Sciatic nerve (tissue), 2 donors: ENCODE measurements around the gene PGRMC2. TPM values are rescaled to one million over a fixed set of nuclear protein-coding genes. Genes with fewer than 3 reads are reported as not detected.

ENCODE experiments used
- ATAC-seq: fragments of 200-7000 bp; cut with Tn5 transposase; one replicate; pipeline ENCODE4 v1.9.1; 2020; ENCODE audit warnings: mild to moderate bottlenecking, moderate library complexity
- DNase-seq: peaks from one replicate; pipeline ENCODE4 v3.0.0-alpha.2; 2020; ENCODE audit warnings: low spot score
- intact Hi-C: fragments of 100-400 bp; cut with DNase I; formaldehyde crosslinking; loops from one replicate; pipeline ENCODE4 v1.14.2; 2022
- total RNA-seq: library from RNA; stranded (reverse); fragmentation: NEBNext Ultra II Directional; extraction: Animal tissue kit (Norgen Biotek cat#: 25700); gene quantifications from one replicate; pipeline ENCODE4 v1.2.1, GENCODE V29; 2021
- donor health status: DM: no; HTN: no; CAD: no.
- donor health status: DM: no; HTN: no; CAD: no.

The PGRMC2 gene
- total RNA-seq, 1 donor from 2014 or later: 53.9 TPM

- intact Hi-C loops: no loop called here
- no peak for DNase-seq
- no peak for ATAC-seq
These were observed 52.8 kb downstream of the PGRMC2 start for GRCh38 chr4:128234836-128235235.

DNA sequence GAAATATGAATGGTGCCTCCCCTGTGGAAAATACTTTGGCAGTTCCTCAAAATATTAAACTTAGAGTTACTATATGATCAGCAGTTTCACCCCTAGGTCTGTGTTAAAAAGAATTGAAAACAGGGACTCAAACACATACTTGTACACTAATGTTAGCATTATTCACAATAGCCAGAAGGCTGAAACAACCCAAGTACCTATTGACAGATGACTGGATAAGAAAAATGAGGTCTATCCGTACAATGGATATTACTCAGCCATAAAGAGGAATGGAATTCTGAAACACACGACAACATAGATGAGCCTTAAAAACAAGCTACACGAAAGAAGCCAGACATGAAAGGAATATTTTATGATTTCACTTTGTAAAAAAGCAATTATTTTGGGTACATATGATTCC, 54.9 kb downstream of the PGRMC2 start:
- no peak for DNase-seq
- no peak for ATAC-seq
- intact Hi-C loops: no loop called here

GRCh38 chr4:128228845-128229795, 58.5 kb downstream of the PGRMC2 start:
- intact Hi-C loops: no loop called here
- ATAC-seq (no peak), DNase-seq (no peak)

- intact Hi-C loops: no loop called here
- no peak for ATAC-seq
- DNase-seq: no peak
These were observed 59.5 kb downstream of the PGRMC2 start for GRCh38 chr4:128227991-128228571.

DNA sequence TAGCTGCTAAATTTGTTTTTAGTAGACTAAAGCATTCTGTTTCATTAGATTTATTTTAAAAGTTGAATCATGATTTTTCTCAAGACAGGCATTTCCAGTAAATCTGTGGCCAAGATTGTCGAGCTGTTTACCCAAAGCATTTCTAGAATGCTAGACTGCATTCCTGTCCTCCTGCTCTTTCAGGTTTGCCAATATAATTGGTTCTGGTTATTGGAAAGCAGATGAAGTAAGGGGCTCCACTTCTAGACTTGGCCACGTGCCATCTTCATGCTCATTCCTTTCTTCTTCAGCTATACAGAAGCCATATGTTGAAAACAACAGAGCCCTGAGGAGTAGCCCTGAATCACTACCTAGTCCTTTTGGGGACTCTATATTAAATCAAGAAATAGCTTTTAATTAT, 62.5 kb downstream of the PGRMC2 start:
- DNase-seq (no peak), ATAC-seq (no peak)
- intact Hi-C loops: no loop called here

DNA sequence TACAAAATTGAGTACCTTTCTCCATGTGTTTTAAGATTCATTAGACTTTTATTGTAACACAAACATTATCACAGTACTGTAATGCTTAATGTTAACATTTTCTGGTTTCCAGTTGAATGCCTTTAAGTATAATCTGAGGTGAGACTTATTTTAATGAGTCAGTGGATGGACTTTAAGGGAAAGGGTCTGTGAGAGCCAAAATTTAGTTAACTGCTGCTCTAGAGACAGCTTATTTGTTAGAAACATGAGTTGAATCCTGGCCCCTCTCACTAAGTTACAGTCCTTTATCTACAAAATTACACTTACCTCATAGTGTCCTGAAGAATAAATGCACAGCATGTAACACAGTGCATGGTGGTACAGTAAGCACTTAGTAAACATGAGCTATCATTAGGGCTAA, 66.0 kb downstream of the PGRMC2 start:
- ATAC-seq (no peak), DNase-seq (no peak)
- intact Hi-C loops: no loop called here

GRCh38 chr4:128220286-128221235, 67.1 kb downstream of the PGRMC2 start:
- DNase-seq (no peak), ATAC-seq (no peak)
- intact Hi-C loops: no loop called here

Other genes with a start within 250 kb of the PGRMC2 start
- gene LARP1B, start 226.5 kb downstream of the PGRMC2 start, total RNA-seq: 28.0 TPM